Mesenchymal stem cell (in vitro differentiated cells and primary cell): ENCODE measurements around the gene MARK1.
A peak's percentile ranks its signal among the peaks of the same experiment; 100 is the strongest.

Experiments
- DNase-seq: peaks from one replicate; pipeline ENCODE4 v3.0.0-alpha.2; 2013
- H2AFZ ChIP-seq: one replicate; pipeline ENCODE4 v1.6.1; 2013; ENCODE audit warnings: low read depth, mild to moderate bottlenecking, control low read depth, inconsistent platforms, low read length, moderate library complexity
- H2AK5ac ChIP-seq: 2 replicates; pipeline ENCODE4 v1.6.1; 2013; ENCODE audit warnings: low read length, moderate library complexity, mild to moderate bottlenecking, inconsistent platforms; ENCODE audit not compliant: severe bottlenecking
- H2BK120ac ChIP-seq: one replicate; pipeline ENCODE4 v1.6.1; 2013; ENCODE audit warnings: low read depth, mild to moderate bottlenecking, inconsistent platforms, low read length, moderate library complexity
- H2BK12ac ChIP-seq, 2 experiments: one replicate each; pipeline ENCODE4 v1.6.1; 2013; ENCODE audit warnings: inconsistent platforms in 2 of 2, low read length in 2 of 2, mild to moderate bottlenecking in 2 of 2, moderate library complexity in 2 of 2, control low read depth in 1 of 2
- H2BK15ac ChIP-seq: one replicate; pipeline ENCODE4 v1.6.1; 2013; ENCODE audit warnings: mild to moderate bottlenecking, low read depth, inconsistent platforms; ENCODE audit not compliant: poor library complexity, severe bottlenecking
- H2BK5ac ChIP-seq: 2 replicates; pipeline ENCODE4 v1.6.1; 2013; ENCODE audit warnings: low read depth, mild to moderate bottlenecking, low read length, control low read depth, inconsistent platforms; ENCODE audit not compliant: poor library complexity, severe bottlenecking
- H3K14ac ChIP-seq, 2 experiments: one replicate each; pipeline ENCODE4 v1.6.1; 2013; ENCODE audit warnings: inconsistent platforms in 2 of 2, low read length in 2 of 2, control low read depth in 1 of 2, mild to moderate bottlenecking in 1 of 2, moderate library complexity in 1 of 2
- H3K18ac ChIP-seq, 2 experiments: one replicate each; pipeline ENCODE4 v1.6.1; 2013; ENCODE audit warnings: inconsistent platforms in 2 of 2, low read length in 2 of 2, control low read depth in 1 of 2, low read depth in 1 of 2, mild to moderate bottlenecking in 1 of 2
- H3K23ac ChIP-seq, 2 experiments: one replicate each; pipeline ENCODE4 v1.6.1; 2013; ENCODE audit warnings: inconsistent platforms in 2 of 2, low read length in 2 of 2, mild to moderate bottlenecking in 2 of 2, moderate library complexity in 2 of 2, control low read depth in 1 of 2
- H3K27ac ChIP-seq: 2 replicates; pipeline ENCODE4 v1.5.1; 2013; ENCODE audit warnings: mild to moderate bottlenecking, moderate library complexity, low read length, control low read depth, inconsistent platforms; ENCODE audit not compliant: poor library complexity, severe bottlenecking
- H3K27me3 ChIP-seq, 2 experiments: 2 replicates each; pipeline versions ENCODE4 v1.6.1 to v1.7.0; 2013; ENCODE audit warnings: low read length in 2 of 2, mild to moderate bottlenecking in 2 of 2, moderate library complexity in 2 of 2, control low read depth in 1 of 2, inconsistent platforms in 1 of 2; ENCODE audit not compliant: control insufficient read depth in 1 of 2, insufficient read depth in 1 of 2
- H3K36me3 ChIP-seq, 2 experiments: 2 replicates each; pipeline versions ENCODE4 v1.6.1 to v1.7.0; 2013; ENCODE audit warnings: low read length in 2 of 2, control low read depth in 1 of 2, inconsistent platforms in 1 of 2, low read depth in 1 of 2, mild to moderate bottlenecking in 1 of 2; ENCODE audit not compliant: insufficient read depth in 2 of 2, control insufficient read depth in 1 of 2
- H3K4ac ChIP-seq, 2 experiments: one replicate each; pipeline ENCODE4 v1.6.1; 2013; ENCODE audit warnings: inconsistent platforms in 2 of 2, low read length in 2 of 2, mild to moderate bottlenecking in 2 of 2, moderate library complexity in 2 of 2, control low read depth in 1 of 2, low read depth in 1 of 2
- H3K4me1 ChIP-seq: 2 replicates; pipeline ENCODE4 v1.6.1; 2013; ENCODE audit warnings: low read depth, low read length, control low read depth; ENCODE audit not compliant: control insufficient read depth, insufficient read depth
- H3K4me2 ChIP-seq: 2 replicates; pipeline ENCODE4 v1.6.1; 2013; ENCODE audit warnings: low read length, mild to moderate bottlenecking, inconsistent platforms; ENCODE audit not compliant: poor library complexity, severe bottlenecking
- H3K4me3 ChIP-seq, 2 experiments: 2 replicates each; pipeline versions ENCODE4 v1.5.1 to v1.7.0; 2013; ENCODE audit warnings: low read length in 2 of 2, mild to moderate bottlenecking in 2 of 2, control low read depth in 1 of 2, low read depth in 1 of 2; ENCODE audit not compliant: insufficient read depth in 1 of 2
- H3K79me1 ChIP-seq: replicated peaks from 2 replicates; pipeline ENCODE4 v1.6.1; 2013; ENCODE audit warnings: mild to moderate bottlenecking, control low read depth, low read length, inconsistent platforms; ENCODE audit not compliant: poor library complexity, severe bottlenecking
- H3K9ac ChIP-seq: 2 replicates; pipeline ENCODE4 v1.7.0; 2013; ENCODE audit warnings: mild to moderate bottlenecking, low read length, moderate library complexity
- H3K9me3 ChIP-seq: 2 replicates; pipeline ENCODE4 v1.7.0; 2013; ENCODE audit warnings: mild to moderate bottlenecking, low read length; ENCODE audit not compliant: control insufficient read depth
- H4K8ac ChIP-seq: one replicate; pipeline ENCODE4 v1.6.1; 2013; ENCODE audit warnings: inconsistent platforms, mild to moderate bottlenecking, low read length, moderate library complexity
- H4K91ac ChIP-seq: one replicate; pipeline ENCODE4 v1.6.1; 2013; ENCODE audit warnings: mild to moderate bottlenecking, low read length, inconsistent platforms
- WGBS: methylation state at CpG from one replicate; pipeline ENCODE4 v1.1.7; 2013; ENCODE audit warnings: mixed read lengths; 5-methylcytosine and 5-hydroxymethylcytosine counted together

The MARK1 gene

GRCh38 chr1:220485791-220486190 lies 42.1 kb upstream of the MARK1 start:
- Histone ChIP-seq H2BK12ac (no peak overlapping the region), H4K91ac (no peak overlapping the region), H3K36me3 (no peaks in the 10 kb centered on the region), H2BK5ac (no peak overlapping the region), H3K4ac (no peak overlapping the region), H3K9me3 (no peaks in the 10 kb centered on the region), H3K27me3 (peaks cover 0 to 5% of the 10 kb centered on the region in 2 experiments), H3K4me2 (no peak overlapping the region), H4K8ac (no peak overlapping the region), H2AFZ (no peak overlapping the region), H3K27ac (no peak overlapping the region), H3K14ac (no peak overlapping the region), H2AK5ac (no peak overlapping the region), H3K79me1 (no peaks in the 10 kb centered on the region), H3K23ac (no peak overlapping the region), H3K4me3 (no peak overlapping the region), H3K9ac (no peak overlapping the region), H2BK15ac (no peak overlapping the region), H3K18ac (no peak overlapping the region), H3K4me1 (no peaks in the 10 kb centered on the region), H2BK120ac (no peak overlapping the region)
- WGBS: 83% methylated on average over 6 of the region's 6 CpGs
- no peak for DNase-seq

- no peak overlapping the region for H3K4me2 ChIP-seq
- DNase-seq: peak; percentile 45
- no peak overlapping the region for H3K4ac ChIP-seq
- H3K4me3 ChIP-seq: no peak overlapping the region
- no peak overlapping the region for H4K8ac ChIP-seq
- H2BK120ac ChIP-seq: no peak overlapping the region
- H3K27ac ChIP-seq: no peak overlapping the region
- H2AFZ ChIP-seq: no peak overlapping the region
- no peak overlapping the region for H3K18ac ChIP-seq
- no peaks in the 10 kb centered on the region for H3K79me1 ChIP-seq
- H3K9me3 ChIP-seq: no peaks in the 10 kb centered on the region
- no peak overlapping the region for H4K91ac ChIP-seq
- H2BK5ac ChIP-seq: no peak overlapping the region
- H3K36me3 ChIP-seq: no peaks in the 10 kb centered on the region
- no peak overlapping the region for H2BK12ac ChIP-seq
- H3K27me3 ChIP-seq: peaks cover 0 to 5% of the 10 kb centered on the region in 2 experiments
- no peak overlapping the region for H3K14ac ChIP-seq
- H3K23ac ChIP-seq: no peak overlapping the region
- no peak overlapping the region for H2BK15ac ChIP-seq
- 88% methylated on average over 5 of the region's 5 CpGs for WGBS
- H2AK5ac ChIP-seq: no peak overlapping the region
- no peaks in the 10 kb centered on the region for H3K4me1 ChIP-seq
- H3K9ac ChIP-seq: no peak overlapping the region
Measured at GRCh38 chr1:220487297-220487820, 40.6 kb upstream of the MARK1 start.

GRCh38 chr1:220491891-220492290 lies 36.0 kb upstream of the MARK1 start:
- no peak overlapping the region for H3K27ac ChIP-seq
- H2BK5ac ChIP-seq: no peak overlapping the region
- no peak overlapping the region for H3K4me2 ChIP-seq
- H3K36me3 ChIP-seq: no peaks in the 10 kb centered on the region
- no peak overlapping the region for H4K91ac ChIP-seq
- H3K27me3 ChIP-seq: no peaks in the 10 kb centered on the region
- 80% methylated on average over 1 of the region's 2 CpGs for WGBS
- H2BK15ac ChIP-seq: no peak overlapping the region
- no peak overlapping the region for H2BK120ac ChIP-seq
- no peak overlapping the region for H3K14ac ChIP-seq
- H3K4me1 ChIP-seq: no peaks in the 10 kb centered on the region
- H3K23ac ChIP-seq: no peak overlapping the region
- H3K9me3 ChIP-seq: no peaks in the 10 kb centered on the region
- H2AK5ac ChIP-seq: no peak overlapping the region
- DNase-seq: no peak
- no peak overlapping the region for H3K9ac ChIP-seq
- H3K4me3 ChIP-seq: no peak overlapping the region
- no peak overlapping the region for H3K4ac ChIP-seq
- H4K8ac ChIP-seq: no peak overlapping the region
- H2AFZ ChIP-seq: no peak overlapping the region
- no peaks in the 10 kb centered on the region for H3K79me1 ChIP-seq
- H3K18ac ChIP-seq: no peak overlapping the region
- H2BK12ac ChIP-seq: no peak overlapping the region

GRCh38 chr1:220497220-220497947 lies 30.6 kb upstream of the MARK1 start:
- no peaks in the 10 kb centered on the region for H3K4me1 ChIP-seq

More at GRCh38 chr1:220497220-220497947, 30.6 kb upstream of the MARK1 start:
- H2AK5ac ChIP-seq: no peak overlapping the region
- H3K18ac ChIP-seq: no peak overlapping the region
- no peaks in the 10 kb centered on the region for H3K79me1 ChIP-seq
- H3K14ac ChIP-seq: no peak overlapping the region
- no peak overlapping the region for H3K23ac ChIP-seq
- H3K9me3 ChIP-seq: no peaks in the 10 kb centered on the region
- DNase-seq: no peak
- H2BK12ac ChIP-seq: no peak overlapping the region
- no peak overlapping the region for H3K4me3 ChIP-seq
- no peaks in the 10 kb centered on the region for H3K36me3 ChIP-seq
- no peak overlapping the region for H3K4me2 ChIP-seq
- no peak overlapping the region for H3K9ac ChIP-seq
- H2BK120ac ChIP-seq: no peak overlapping the region
- 76% methylated on average over 5 of the region's 5 CpGs for WGBS
- H4K8ac ChIP-seq: no peak overlapping the region
- no peak overlapping the region for H3K4ac ChIP-seq
- no peak overlapping the region for H3K27ac ChIP-seq
- H2BK15ac ChIP-seq: no peak overlapping the region
- no peak overlapping the region for H2AFZ ChIP-seq
- no peak overlapping the region for H4K91ac ChIP-seq
- H2BK5ac ChIP-seq: no peak overlapping the region
- no peaks in the 10 kb centered on the region for H3K27me3 ChIP-seq
